ENCODE data around the gene MRPS11. TPM values are rescaled to one million over a fixed set of nuclear protein-coding genes. Genes with fewer than 3 reads are reported as not detected.
A peak's percentile ranks its signal among the peaks of the same experiment; 100 is the strongest.
"Not testable (repeated sequence)": the region's sequence is repeated elsewhere in the genome, so short reads cannot be mapped to it uniquely, and the experiment has no call there.

MRPS11 gene
- total and polyA plus RNA-seq, 2 donors from 2014 or later, result 35.2 to 96.8 TPM

DNA sequence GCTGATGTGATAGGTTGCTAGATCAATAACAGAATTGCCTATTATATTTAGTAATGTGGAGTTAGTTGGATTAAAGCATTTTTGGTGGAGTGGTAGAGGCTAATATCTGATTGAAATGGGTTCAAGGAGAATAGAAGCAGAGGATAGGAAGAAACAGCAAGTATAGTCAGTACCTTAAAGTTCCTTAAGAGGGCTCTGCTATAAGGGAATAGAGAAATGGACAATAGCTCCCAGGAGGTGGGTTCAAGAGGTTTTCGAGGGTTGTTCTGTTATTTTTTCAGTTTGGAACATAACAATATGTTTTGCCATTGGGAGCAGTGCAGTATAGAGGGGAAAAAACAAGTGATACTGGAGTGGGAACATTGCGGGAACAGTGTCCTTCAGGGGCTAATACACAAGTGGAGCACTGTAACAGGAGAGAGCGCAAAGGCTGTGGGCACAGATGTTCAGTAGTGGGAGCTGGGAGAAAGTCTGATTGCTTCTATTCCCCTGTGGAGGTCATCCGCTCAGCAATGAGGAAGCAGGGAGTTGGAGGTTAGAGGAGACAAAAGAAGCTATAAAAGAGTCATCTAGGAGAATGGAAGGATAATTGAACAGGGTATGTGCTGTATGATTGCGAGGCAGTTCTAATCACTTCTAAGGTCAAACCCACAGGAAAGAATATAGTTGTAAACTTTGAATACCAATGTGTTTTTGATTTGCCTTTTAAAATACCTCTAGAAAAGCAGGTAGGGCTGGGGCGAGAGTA is 3.3 kb downstream of the MRPS11 start:
- Histone ChIP-seq H3K9me3 (ENCODE audit: control insufficient read depth in 2 of 3, insufficient read depth in 1 of 3, low read length in 3 of 3) (no peaks in the 10 kb centered on the region), H3K27me3 (ENCODE audit: control insufficient read depth, insufficient read depth, low read length) (no peaks in the 10 kb centered on the region), H3K27ac (ENCODE audit: low read depth in 2 of 2, low read length in 2 of 2) (no peak overlapping the region), H3K4me1 (ENCODE audit: control insufficient read depth in 2 of 3, insufficient read depth in 2 of 3, low read depth in 1 of 3, low read length in 3 of 3) (peaks cover 3 to 13% (median 5%) of the 10 kb centered on the region in 3 donors), H3K9ac (ENCODE audit: low read length in 3 of 3) (no peak overlapping the region), H3K4me3 (ENCODE audit: low read length in 3 of 3) (no peak overlapping the region), H3K36me3 (ENCODE audit: control insufficient read depth in 2 of 3, insufficient read depth in 3 of 3, low read length in 3 of 3) (peaks cover 2 to 9% (median 5%) of the 10 kb centered on the region in 3 donors)
- DNase-seq (no peak), FAIRE-seq (no peak)
- intact Hi-C loops (cut with DNase I), result no loop called here
- TF ChIP-seq, protein P1, sequence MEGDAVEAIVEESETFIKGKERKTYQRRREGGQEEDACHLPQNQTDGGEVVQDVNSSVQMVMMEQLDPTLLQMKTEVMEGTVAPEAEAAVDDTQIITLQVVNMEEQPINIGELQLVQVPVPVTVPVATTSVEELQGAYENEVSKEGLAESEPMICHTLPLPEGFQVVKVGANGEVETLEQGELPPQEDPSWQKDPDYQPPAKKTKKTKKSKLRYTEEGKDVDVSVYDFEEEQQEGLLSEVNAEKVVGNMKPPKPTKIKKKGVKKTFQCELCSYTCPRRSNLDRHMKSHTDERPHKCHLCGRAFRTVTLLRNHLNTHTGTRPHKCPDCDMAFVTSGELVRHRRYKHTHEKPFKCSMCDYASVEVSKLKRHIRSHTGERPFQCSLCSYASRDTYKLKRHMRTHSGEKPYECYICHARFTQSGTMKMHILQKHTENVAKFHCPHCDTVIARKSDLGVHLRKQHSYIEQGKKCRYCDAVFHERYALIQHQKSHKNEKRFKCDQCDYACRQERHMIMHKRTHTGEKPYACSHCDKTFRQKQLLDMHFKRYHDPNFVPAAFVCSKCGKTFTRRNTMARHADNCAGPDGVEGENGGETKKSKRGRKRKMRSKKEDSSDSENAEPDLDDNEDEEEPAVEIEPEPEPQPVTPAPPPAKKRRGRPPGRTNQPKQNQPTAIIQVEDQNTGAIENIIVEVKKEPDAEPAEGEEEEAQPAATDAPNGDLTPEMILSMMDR (IDR thresholded peaks at IDR 0.05; ENCODE audit: borderline replicate concordance, extremely low read depth, insufficient read depth), result no peak

DNA sequence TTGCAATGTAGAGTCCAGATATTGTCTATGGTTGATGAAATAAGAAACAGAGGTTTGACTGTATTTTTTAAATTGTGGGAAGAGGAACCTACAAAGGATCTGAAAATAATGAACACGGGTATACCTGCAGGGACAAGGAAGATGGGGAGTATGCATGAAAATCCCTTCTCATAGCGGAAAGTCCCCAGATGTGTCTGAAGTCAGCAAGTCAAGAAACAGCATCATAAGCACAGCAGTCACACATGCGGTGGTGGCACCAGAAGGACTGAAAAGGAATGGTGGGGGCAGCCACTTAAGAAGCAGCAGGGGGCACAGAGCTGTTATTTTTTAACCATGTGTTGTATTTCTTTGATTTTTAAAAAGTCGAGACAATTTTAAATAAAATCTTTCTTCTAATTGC is 4.7 kb downstream of the MRPS11 start:
- Histone ChIP-seq H3K4me3 (ENCODE audit: low read length in 3 of 3) (no peak overlapping the region), H3K27ac (ENCODE audit: low read depth in 2 of 2, low read length in 2 of 2) (no peak overlapping the region), H3K27me3 (ENCODE audit: control insufficient read depth, insufficient read depth, low read length) (no peaks in the 10 kb centered on the region), H3K4me1 (ENCODE audit: control insufficient read depth in 2 of 3, insufficient read depth in 2 of 3, low read depth in 1 of 3, low read length in 3 of 3) (peaks cover 3 to 6% (median 6%) of the 10 kb centered on the region in 3 donors), H3K9me3 (ENCODE audit: control insufficient read depth in 2 of 3, insufficient read depth in 1 of 3, low read length in 3 of 3) (no peaks in the 10 kb centered on the region), H3K36me3 (ENCODE audit: control insufficient read depth in 2 of 3, insufficient read depth in 3 of 3, low read length in 3 of 3) (peaks cover 2 to 15% (median 11%) of the 10 kb centered on the region in 3 donors), H3K9ac (ENCODE audit: low read length in 3 of 3) (no peak overlapping the region)
- intact Hi-C loops (cut with DNase I), result no loop called here
- no peak for FAIRE-seq
- TF ChIP-seq, protein P1 (IDR thresholded peaks at IDR 0.05; ENCODE audit: borderline replicate concordance, extremely low read depth, insufficient read depth), result no peak
- no peak for DNase-seq

DNA sequence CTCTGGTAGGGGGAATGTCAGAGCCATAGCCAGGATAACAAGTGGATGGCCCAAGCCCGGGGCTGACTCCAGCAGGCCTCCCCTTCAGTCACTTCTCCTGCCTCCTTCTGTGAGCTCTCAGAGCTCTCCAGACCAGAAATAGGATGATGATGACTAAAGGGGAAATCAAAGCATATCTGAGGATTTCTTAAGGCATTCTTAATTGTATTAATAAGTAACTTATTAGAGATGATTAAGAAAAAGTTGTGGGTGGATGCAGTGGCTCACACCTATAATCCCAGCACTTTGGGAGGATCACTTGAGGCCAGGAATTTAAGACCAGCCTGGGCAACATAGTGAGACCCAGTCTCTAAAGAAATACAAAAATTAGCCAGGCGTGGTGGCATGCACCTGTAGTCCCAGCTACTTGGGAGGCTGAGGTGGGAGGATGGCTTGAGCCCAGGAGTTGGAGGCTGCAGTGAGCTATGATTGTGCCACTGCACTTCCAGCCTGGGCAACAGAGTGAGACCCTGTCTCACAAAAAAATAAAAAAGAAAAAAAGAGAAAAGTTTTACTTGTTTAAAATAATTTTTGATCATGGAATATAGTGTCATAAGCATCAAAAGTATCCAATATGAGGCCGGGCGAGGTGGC is 6.3 kb downstream of the MRPS11 start:
- peaks cover 5 to 25% (median 16%) of the 10 kb centered on the region in 3 donors for H3K36me3 ChIP-seq (ENCODE audit: control insufficient read depth in 2 of 3, insufficient read depth in 3 of 3, low read length in 3 of 3)
- not testable (repeated sequence) for H3K4me3 ChIP-seq (ENCODE audit: low read length in 3 of 3); FAIRE-seq

DNA sequence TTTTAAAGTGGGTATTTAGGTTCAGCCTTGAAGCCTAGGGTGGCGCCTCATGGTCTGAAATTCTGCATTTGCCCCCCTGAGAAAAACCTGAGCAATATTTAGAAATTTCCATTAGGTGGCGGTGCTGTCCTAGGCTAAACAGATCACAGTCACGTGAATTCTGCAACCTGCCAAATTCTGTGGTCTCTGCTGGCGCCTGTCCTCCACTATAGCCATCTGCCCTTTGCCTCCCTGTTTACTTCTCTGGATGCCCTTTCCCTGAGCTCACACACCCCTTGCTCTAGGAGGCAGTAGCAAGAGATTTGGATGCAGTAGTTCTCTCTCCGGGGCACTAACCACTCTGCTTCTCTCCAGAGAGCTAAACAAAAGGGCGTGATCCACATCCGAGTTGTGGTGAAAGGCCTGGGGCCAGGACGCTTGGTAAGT is 9.1 kb downstream of the MRPS11 start:
- intact Hi-C loops (cut with DNase I), result no loop called here
- peaks cover 5 to 25% (median 19%) of the 10 kb centered on the region in 3 donors for H3K36me3 ChIP-seq (ENCODE audit: control insufficient read depth in 2 of 3, insufficient read depth in 3 of 3, low read length in 3 of 3)
- no peak overlapping the region for H3K27ac ChIP-seq (ENCODE audit: low read depth in 2 of 2, low read length in 2 of 2)
- H3K9me3 ChIP-seq (ENCODE audit: control insufficient read depth in 2 of 3, insufficient read depth in 1 of 3, low read length in 3 of 3), result no peaks in the 10 kb centered on the region
- peaks cover 0 to 6% (median 0%) of the 10 kb centered on the region in 3 donors for H3K4me1 ChIP-seq (ENCODE audit: control insufficient read depth in 2 of 3, insufficient read depth in 2 of 3, low read depth in 1 of 3, low read length in 3 of 3)
- no peak overlapping the region for H3K4me3 ChIP-seq (ENCODE audit: low read length in 3 of 3)
- H3K27me3 ChIP-seq (ENCODE audit: control insufficient read depth, insufficient read depth, low read length), result no peaks in the 10 kb centered on the region
- peak in 3 of 5 donors; percentile 33 to 57 (median 49) for DNase-seq
- H3K9ac ChIP-seq (ENCODE audit: low read length in 3 of 3), result no peak overlapping the region
- TF ChIP-seq, protein P1 (IDR thresholded peaks at IDR 0.05; ENCODE audit: borderline replicate concordance, extremely low read depth, insufficient read depth), result peak; percentile 46
- FAIRE-seq, result no peak

More for the DNA sequence above, 6.3 kb downstream of the MRPS11 start:
- intact Hi-C loops (cut with DNase I); DNase-seq; H3K9me3 ChIP-seq (ENCODE audit: control insufficient read depth in 2 of 3, insufficient read depth in 1 of 3, low read length in 3 of 3); H3K27me3 ChIP-seq (ENCODE audit: control insufficient read depth, insufficient read depth, low read length); H3K9ac ChIP-seq (ENCODE audit: low read length in 3 of 3); H3K27ac ChIP-seq (ENCODE audit: low read depth in 2 of 2, low read length in 2 of 2); H3K4me1 ChIP-seq (ENCODE audit: control insufficient read depth in 2 of 3, insufficient read depth in 2 of 3, low read depth in 1 of 3, low read length in 3 of 3): not testable (repeated sequence)

All from kidney (tissue), 14 donors.